IMR-90 (cell line): ENCODE results near the gene TRPM8. TPM values are rescaled to one million over a fixed set of nuclear protein-coding genes. Genes with fewer than 3 reads are reported as not detected.
"Not testable (repeated sequence)": the region's sequence is repeated elsewhere in the genome, so short reads cannot be mapped to it uniquely, and the experiment has no call there.

ENCODE experiments used
- ATAC-seq: fragments of 200-7000 bp; cut with Tn5 transposase; 2 replicates; pipeline ENCODE4 v1.9.1; 2020; ENCODE audit warnings: low read depth, mild to moderate bottlenecking, moderate library complexity
- BruUV-seq: library from RNA; stranded (reverse); fragments of 400-500 nt; replicated peaks from 2 replicates; lab custom pipeline; 2021; lab: Mats Ljungman, UMichigan
- CTCF ChIA-PET: fragments of 300-600 bp; formaldehyde crosslinking; extraction: SDS; loops from one replicate; lab custom pipeline; 2021; ENCODE audit warnings: antibody characterized with exemption; lab: Yijun Ruan, JAX
- POLR2A ChIA-PET: fragments of 300-600 bp; sonication (Branson Sonifier 250); formaldehyde crosslinking; loops from one replicate; lab custom pipeline; 2022; ENCODE audit warnings: antibody characterized with exemption; ENCODE audit not compliant: unreplicated experiment; lab: Charles Lee
- DNase-seq: peaks from one replicate; pipeline ENCODE4 v3.0.0; 2013
- H2AFZ ChIP-seq: replicated peaks from 2 replicates; pipeline ENCODE3; 2013; ENCODE audit warnings: low read length, mild to moderate bottlenecking; ENCODE audit not compliant: poor library complexity
- H2AK5ac ChIP-seq: 2 replicates; pipeline ENCODE4 v1.6.1; 2013; ENCODE audit warnings: low read depth, low read length, inconsistent platforms
- H2AK9ac ChIP-seq: replicated peaks from 2 replicates; pipeline ENCODE3; 2013; ENCODE audit warnings: mild to moderate bottlenecking, low read depth, low read length, moderate library complexity; ENCODE audit not compliant: poor library complexity
- H2BK120ac ChIP-seq: 2 replicates; pipeline ENCODE4 v1.6.1; 2013; ENCODE audit warnings: low read depth, low read length, inconsistent platforms
- H2BK15ac ChIP-seq: 3 replicates; pipeline ENCODE4 v1.6.1; 2013; ENCODE audit warnings: low read depth, low read length, inconsistent platforms
- H2BK20ac ChIP-seq: 2 replicates; pipeline ENCODE4 v1.6.1; 2013; ENCODE audit warnings: low read depth, mild to moderate bottlenecking, inconsistent platforms, low read length, moderate library complexity
- H2BK5ac ChIP-seq: 2 replicates; pipeline ENCODE4 v1.6.1; 2013; ENCODE audit warnings: mild to moderate bottlenecking, low read depth, low read length, inconsistent platforms; ENCODE audit not compliant: poor library complexity, severe bottlenecking
- H3K14ac ChIP-seq: replicated peaks from 2 replicates; pipeline ENCODE4 v1.6.1; 2013; ENCODE audit warnings: low read depth, low read length, inconsistent platforms
- H3K18ac ChIP-seq: 2 replicates; pipeline ENCODE4 v1.6.1; 2013; ENCODE audit warnings: low read depth, low read length, control low read depth
- H3K23ac ChIP-seq: 2 replicates; pipeline ENCODE4 v1.6.1; 2013; ENCODE audit warnings: low read depth, low read length, inconsistent platforms
- H3K27ac ChIP-seq: 2 replicates; pipeline ENCODE4 v1.5.1; 2013; ENCODE audit warnings: mild to moderate bottlenecking, control low read depth, low read length; ENCODE audit not compliant: insufficient read depth
- H3K27me3 ChIP-seq: 2 replicates; pipeline ENCODE4 v1.6.1; 2013; ENCODE audit warnings: low read length; ENCODE audit not compliant: control insufficient read depth, insufficient read depth
- H3K36me3 ChIP-seq: 2 replicates; pipeline ENCODE4 v1.6.1; 2013; ENCODE audit warnings: low read length, mixed read lengths; ENCODE audit not compliant: control insufficient read depth, insufficient read depth
- H3K4ac ChIP-seq: 2 replicates; pipeline ENCODE4 v1.6.1; 2013; ENCODE audit warnings: low read depth, low read length, inconsistent platforms
- H3K4me1 ChIP-seq: 2 replicates; pipeline ENCODE4 v1.6.1; 2013; ENCODE audit warnings: low read length, mixed read lengths; ENCODE audit not compliant: control insufficient read depth, insufficient read depth
- H3K4me2 ChIP-seq: 2 replicates; pipeline ENCODE4 v1.6.1; 2013; ENCODE audit warnings: low read depth, mild to moderate bottlenecking, control low read depth, low read length, moderate library complexity
- H3K4me3 ChIP-seq: 2 replicates; pipeline ENCODE4 v1.5.1; 2013; ENCODE audit warnings: low read depth, mild to moderate bottlenecking, control low read depth, low read length, moderate library complexity; ENCODE audit not compliant: insufficient read depth
- H3K56ac ChIP-seq: 2 replicates; pipeline ENCODE4 v1.6.1; 2013; ENCODE audit warnings: low read length, inconsistent platforms; ENCODE audit not compliant: insufficient read depth; ENCODE audit errors: extremely low read depth
- H3K79me1 ChIP-seq, 2 experiments: 2 replicates each; pipeline ENCODE4 v1.6.1; 2013; ENCODE audit warnings: low read length in 2 of 2, inconsistent platforms in 1 of 2, low read depth in 1 of 2
- H3K9ac ChIP-seq: 2 replicates; pipeline ENCODE4 v1.6.1; 2013; ENCODE audit warnings: low read depth, low read length, control low read depth
- H3K9me1 ChIP-seq: 2 replicates; pipeline ENCODE4 v1.6.1; 2013; ENCODE audit warnings: low read length, inconsistent platforms; ENCODE audit not compliant: insufficient read depth
- H3K9me3 ChIP-seq: 2 replicates; pipeline ENCODE4 v1.6.1; 2013; ENCODE audit warnings: low read length; ENCODE audit not compliant: control insufficient read depth, insufficient read depth
- H4K20me1 ChIP-seq: 2 replicates; pipeline ENCODE4 v1.6.1; 2013; ENCODE audit warnings: low read length, inconsistent platforms; ENCODE audit not compliant: insufficient read depth
- H4K5ac ChIP-seq: 2 replicates; pipeline ENCODE4 v1.6.1; 2013; ENCODE audit warnings: mild to moderate bottlenecking, low read depth, low read length, control low read depth
- H4K8ac ChIP-seq, 2 experiments: 2 replicates each; pipeline ENCODE4 v1.6.1; 2013; ENCODE audit warnings: low read depth in 2 of 2, low read length in 2 of 2, control low read depth in 1 of 2, inconsistent platforms in 1 of 2
- H4K91ac ChIP-seq: 2 replicates; pipeline ENCODE4 v1.6.1; 2013; ENCODE audit warnings: low read depth, low read length, inconsistent platforms; ENCODE audit not compliant: insufficient read depth
- MXI1 ChIP-seq: IDR thresholded peaks from 2 replicates; pipeline ENCODE4 v1.6.1; 2012; ENCODE audit warnings: low read depth, mild to moderate bottlenecking, low read length, moderate library complexity, borderline replicate concordance
- RFX5 ChIP-seq: IDR thresholded peaks from 2 replicates; pipeline ENCODE4 v1.8.0; 2012; ENCODE audit warnings: low read depth, mild to moderate bottlenecking, low read length, moderate library complexity
- WGBS, 2 experiments: methylation state at CpG; one replicate each; pipeline versions ENCODE4 v1.1.5 to v1.1.7; 2013; ENCODE audit warnings: missing lambda C conversion rate in 2 of 2; ENCODE audit not compliant: insufficient read length in 1 of 2; ENCODE audit errors: extremely low coverage in 2 of 2; 5-methylcytosine and 5-hydroxymethylcytosine counted together
- dilution Hi-C: fragments of 300-500 bp; cut with HindIII; formaldehyde crosslinking; loops from one replicate; pipeline ENCODE4 v1.14.3; 2018; ENCODE audit warnings: low sequenced_read_pairs; ENCODE audit not compliant: unreplicated experiment
- in situ Hi-C: fragments of 300-500 bp; cut with MboI; formaldehyde crosslinking; loops from 3 replicates; pipeline ENCODE4 v1.14.3; 2019; ENCODE audit warnings: low sequenced_read_pairs, inconsistent platforms, mixed read lengths
- intact Hi-C: fragments of 100-400 bp; cut with micrococcal nuclease; formaldehyde crosslinking; loops from 2 replicates; pipeline ENCODE4 v1.10.0; 2022
- polyA plus RNA-seq, 3 experiments: library from polyadenylated mRNA; depleted of rRNA; stranded (reverse); fragments of >200 nt; gene quantifications; 2 replicates each; pipeline ENCODE4 v1.2.3, GENCODE V29; 2012; ENCODE audit warnings: low replicate concordance in 1 of 3
- total RNA-seq: library from RNA; depleted of rRNA; stranded (reverse); fragments of >200 nt; gene quantifications from 2 replicates; pipeline ENCODE4 v1.2.3, GENCODE V29; 2012

Gene TRPM8
- total and polyA plus RNA-seq, 2 of the 4 experiments (the other 2 are of a cell fraction) = not detected

DNA sequence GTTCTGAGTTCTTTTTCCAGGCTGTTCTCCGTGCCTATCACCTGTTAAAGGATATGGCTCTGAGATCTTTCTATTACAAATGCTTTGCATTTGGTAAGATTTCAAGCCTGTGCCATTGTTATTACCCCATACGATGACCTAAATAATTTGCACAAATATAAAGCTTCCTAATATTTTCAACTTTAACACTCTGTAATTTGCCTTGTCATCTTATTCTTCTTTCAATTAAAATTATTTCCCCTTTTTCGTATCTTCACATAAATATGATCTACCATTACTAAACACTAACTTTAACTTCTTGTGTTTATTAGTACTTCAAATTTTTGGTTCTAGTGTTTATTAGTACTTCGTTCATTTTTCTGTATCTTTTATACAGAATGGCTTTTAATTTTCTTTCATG lies 45.7 kb upstream of the TRPM8 start (continued):
- TF ChIP-seq MXI1 (no peak), RFX5 (no peak)

- H3K14ac ChIP-seq, H4K5ac ChIP-seq, H3K27ac ChIP-seq, H4K91ac ChIP-seq, dilution Hi-C loops, H3K9ac ChIP-seq, H3K4me1 ChIP-seq, H3K4ac ChIP-seq, DNase-seq, POLR2A ChIA-PET, H3K56ac ChIP-seq, H2AK5ac ChIP-seq, H4K20me1 ChIP-seq, H3K23ac ChIP-seq, H3K18ac ChIP-seq, H3K9me3 ChIP-seq, in situ Hi-C loops, CTCF ChIA-PET, H4K8ac ChIP-seq, H3K79me1 ChIP-seq, H2BK120ac ChIP-seq, H2BK20ac ChIP-seq, H3K4me2 ChIP-seq, H3K27me3 ChIP-seq, H2BK15ac ChIP-seq, BruUV-seq, H2BK5ac ChIP-seq, ATAC-seq, intact Hi-C loops, H3K4me3 ChIP-seq, H3K9me1 ChIP-seq, H3K36me3 ChIP-seq, H2AK9ac ChIP-seq, H2AFZ ChIP-seq: not testable (repeated sequence)
- no CpG with 5 or more reads among the region's 2 CpGs for WGBS, 2 experiments
Measured at GRCh38 chr2:233872125-233872524, 45.0 kb upstream of the TRPM8 start.
